ENCODE results near the gene NT5DC4.

NT5DC4 gene

DNA sequence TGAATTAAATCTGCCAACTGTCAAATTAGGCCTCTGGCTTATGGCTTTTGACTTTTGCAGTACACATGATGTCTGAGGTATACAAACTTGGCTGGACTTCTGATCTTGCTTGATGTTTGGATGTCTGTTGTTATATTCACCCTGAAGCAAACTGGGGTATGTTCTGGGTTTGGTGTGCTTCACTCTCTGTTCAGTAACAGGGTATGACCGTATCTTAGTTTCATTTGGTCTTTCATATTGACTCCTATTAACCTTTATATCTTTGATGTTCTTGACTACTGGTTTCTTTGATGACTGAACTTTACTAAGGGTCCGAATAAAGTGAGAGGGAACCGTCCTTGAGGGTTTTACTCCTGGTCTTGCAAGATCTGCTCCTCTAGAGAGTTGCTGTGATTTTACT, 35.4 kb downstream of the NT5DC4 start:
- no peak for DNase-seq

DNA sequence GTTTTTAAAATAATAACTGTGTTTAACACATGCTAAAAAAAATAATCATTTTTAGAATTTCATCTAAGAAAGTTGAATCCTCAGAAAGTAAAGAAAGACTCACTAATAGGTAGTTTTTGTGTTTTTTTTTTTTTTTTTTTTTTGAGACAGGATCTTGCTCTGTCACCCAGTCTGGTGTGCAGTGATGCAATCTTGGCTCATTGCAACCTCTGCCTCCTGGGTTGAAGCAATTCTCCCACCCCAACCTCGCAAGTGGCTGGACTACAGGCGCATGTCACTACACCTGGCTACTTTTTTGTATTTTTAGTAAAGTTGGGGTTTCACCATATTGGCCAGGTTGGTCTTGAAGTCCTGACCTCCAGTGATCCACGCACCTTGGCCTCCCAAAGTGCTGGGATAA, 36.4 kb downstream of the NT5DC4 start:
- DNase-seq = no peak

DNA sequence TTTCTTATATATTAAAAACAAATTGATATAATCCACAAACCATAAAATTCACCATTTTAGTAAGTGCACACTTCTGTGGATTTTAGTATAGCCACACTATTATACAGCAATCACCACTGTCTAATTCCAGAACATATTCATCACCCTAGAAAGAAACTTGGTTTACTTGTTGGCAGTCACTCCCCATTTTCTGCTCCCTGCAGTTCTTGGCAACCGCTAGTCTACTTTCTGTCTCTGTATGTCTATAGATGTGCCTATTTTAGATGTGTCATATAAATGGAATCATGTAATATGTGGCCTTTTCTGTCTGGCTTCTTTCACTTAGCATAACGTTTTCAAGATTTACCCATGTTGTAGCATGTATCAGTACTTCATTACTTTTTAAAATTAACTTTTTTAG, 37.9 kb downstream of the NT5DC4 start:
- DNase-seq = no peak

DNA sequence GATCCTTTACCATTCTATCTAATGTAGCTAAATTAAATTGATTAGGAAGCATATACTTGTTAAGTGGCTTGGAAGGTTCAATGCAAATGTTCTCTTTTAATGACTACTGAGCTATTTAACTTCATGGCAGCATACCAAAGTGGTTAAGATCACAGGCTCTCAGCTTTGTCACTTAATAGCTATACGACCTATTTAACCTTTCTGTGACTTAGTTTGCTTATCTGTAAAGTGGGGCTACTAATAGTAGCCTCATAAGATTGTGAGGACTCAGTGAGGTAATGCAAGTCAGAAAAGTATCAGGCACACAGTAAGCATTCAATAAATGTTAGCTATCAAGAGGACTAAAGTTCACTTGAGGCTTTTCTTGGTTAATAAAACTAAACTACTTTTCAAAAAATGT, 39.3 kb downstream of the NT5DC4 start:
- no peak for DNase-seq

DNA sequence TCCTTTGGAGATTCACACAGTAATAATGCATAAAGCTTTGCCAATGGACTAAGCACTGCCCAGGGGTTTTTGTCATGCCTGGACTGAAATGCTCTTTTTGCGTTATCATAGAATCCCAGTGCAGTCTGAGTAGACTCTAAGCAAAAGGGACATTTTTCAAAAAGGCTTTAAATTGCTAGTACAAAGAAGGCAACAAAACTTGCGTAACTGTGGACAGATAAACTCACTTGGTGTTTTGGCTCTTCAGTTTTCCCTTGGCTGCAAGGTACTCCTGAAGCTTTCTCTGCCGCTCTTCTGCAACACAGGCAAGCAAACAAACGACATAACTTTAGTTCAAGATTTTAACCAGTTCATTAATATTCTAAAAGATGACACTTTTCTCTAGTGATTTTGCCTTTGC, 41.5 kb downstream of the NT5DC4 start:
- no peak for DNase-seq

DNA sequence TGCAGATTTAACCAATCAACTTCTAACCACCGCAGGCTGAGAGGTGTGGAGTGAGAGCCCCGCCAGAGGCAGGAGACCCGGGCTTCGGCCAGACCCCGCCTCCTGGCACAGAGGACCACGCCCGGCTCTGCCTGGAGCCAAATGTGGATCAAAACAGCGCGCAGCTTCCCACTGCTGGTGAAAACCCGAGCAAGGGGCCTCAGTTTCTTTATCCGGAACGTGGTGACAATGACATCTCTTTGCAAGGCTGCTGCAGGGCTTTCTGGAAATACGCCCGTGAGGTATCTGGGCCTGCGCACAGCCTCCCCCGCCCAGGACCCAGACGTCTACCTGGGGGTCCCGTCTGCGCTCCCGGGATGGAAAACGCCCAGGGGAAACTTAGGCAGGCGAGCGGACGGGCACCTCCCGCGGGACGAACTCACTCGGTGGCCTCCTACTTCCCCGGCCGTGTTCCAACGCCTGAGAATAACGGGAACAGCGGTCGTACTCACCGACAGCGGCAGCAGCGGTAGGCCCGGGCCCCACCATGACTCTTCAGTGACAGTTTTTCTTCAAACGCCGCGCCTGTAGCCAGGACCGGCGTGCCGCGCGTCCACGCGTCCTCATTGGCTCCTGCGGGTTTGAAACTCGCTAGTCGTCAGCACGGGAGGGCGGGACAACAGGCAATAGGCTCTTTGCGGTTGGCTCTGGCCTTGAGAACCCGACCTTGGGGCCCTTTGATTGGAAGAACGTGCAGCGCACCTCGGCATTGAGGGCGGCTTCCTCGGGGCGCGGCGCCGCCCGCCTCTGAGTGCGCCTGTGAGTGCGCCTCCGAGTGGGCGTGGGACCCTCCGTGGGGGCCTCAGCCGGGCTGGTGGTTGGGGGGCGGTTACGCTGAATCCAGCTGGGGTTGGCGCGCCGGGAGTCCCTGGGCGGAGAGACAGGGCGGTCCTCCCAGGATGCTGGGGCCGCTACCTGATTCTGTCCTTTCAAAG, 43.5 kb downstream of the NT5DC4 start, which contains the start of gene CKAP2L:
Gene CKAP2L (minus strand): TSS at position 539 of the 974 bp plus-strand sequence. CDS start 11 bp downstream, at position 528.
- DNase-seq = peak; percentile 95

DNA sequence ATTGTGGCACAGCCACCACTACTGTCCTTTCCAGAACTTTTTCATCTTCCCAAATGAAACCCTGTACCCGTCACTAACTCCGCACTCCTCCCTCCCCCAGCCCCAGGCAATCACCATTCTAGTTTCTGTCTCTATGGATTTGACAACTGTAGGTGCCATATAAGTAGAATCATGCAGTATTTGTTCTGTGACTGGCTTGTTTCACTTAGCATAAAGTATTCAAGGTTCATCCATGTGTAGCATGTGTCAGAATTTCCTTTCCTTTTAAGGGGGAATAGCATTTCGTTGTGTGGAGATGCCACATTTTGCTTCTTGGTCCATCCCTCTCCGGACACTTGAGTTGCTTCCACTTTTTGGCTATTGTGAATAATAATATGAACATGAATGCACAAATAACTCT, 44.4 kb downstream of the NT5DC4 start:
- DNase-seq = no peak

DNA sequence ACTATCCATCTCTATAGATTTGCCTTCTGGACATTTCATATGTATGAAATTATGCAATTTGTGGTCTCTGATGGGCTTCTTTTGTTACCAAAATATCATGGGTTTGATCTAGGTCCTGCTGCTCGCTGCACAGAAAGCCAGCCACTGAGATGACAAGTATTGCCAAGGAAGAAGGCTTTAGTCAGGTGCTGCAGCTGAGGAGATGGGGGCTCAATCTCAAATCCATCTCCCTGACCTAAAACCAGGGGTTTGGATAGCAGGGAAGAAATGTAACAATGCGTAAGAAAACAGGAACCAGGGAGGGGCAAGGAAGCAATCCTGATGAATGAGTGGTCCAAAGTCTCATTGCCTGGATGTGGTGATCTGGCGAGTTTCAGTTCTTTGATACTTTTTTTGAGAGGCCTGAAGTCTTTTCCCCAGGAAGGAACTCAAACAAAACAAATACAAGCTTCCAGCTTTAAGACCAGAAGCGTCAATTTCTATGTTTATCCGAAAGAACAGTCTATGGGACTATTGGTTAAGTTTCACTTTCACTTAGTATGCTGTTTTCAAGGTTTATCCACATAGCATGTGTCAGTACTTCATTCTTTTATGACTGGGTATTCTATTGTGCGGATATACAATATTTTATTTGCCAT, 47.0 kb downstream of the NT5DC4 start:
- no peak for DNase-seq

DNA sequence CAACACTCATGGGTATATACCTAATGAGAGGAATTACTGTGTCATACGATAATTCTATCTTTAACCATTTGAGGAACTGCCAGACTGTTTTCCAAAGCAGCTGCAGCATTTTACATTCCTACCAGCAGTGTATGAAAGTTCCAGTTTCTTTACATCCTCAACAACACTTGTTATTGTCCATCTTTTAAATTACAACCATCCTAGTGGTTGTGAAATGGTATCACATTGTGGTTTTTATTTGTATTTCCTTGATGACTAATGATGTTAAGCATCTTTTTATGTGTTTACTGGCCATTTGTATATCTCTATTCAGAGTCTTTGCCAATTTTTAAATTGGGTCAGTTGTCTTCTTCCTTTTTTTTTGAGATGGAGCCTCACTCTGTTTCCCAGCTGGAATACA, 47.6 kb downstream of the NT5DC4 start:
- DNase-seq = no peak

DNA sequence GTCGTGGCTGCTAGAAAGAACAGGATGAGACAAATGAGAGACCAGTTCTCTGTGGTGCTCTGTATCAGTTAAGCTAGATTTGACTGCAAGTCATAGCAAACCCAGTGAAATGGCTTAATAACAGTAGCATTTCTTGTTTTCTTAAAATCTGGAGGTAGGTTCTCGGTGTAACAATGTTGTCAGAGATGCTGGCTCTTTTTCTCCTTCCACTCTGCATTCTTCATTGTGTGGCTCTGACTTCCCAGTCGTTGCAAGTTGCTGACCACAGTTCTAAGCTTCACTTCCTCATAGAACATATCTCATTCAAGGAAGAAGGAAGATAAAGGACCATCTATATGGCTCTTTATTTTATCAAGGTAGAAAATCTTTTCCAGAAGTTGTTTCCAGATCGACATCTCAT, 51.5 kb downstream of the NT5DC4 start:
- no peak for DNase-seq

DNA sequence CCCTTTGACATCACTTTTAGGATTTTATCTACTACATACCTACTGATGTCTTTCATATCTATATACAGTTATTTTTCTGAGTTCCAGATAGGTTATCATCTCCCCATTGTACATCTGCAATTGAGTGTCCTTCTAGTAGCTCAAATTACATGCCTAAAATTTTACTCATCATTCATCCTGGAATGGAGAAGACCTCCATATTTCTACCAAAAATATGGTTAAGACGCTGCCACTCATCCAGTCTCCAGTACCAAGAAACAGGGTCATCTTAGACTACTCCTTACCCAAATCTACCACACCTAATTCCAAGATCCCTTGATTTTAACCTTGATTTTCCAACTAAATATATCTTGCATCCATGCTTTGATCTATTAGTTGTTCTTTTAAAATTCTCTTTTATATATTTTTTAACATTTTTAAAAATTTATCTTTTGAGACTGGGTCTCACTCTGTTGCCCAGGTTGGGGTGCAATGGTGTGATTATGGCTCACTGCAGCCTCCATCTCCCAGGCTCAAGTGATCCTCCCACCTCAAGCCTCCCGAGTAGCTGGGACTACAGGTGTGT, 52.2 kb downstream of the NT5DC4 start:
- DNase-seq = no peak

DNA sequence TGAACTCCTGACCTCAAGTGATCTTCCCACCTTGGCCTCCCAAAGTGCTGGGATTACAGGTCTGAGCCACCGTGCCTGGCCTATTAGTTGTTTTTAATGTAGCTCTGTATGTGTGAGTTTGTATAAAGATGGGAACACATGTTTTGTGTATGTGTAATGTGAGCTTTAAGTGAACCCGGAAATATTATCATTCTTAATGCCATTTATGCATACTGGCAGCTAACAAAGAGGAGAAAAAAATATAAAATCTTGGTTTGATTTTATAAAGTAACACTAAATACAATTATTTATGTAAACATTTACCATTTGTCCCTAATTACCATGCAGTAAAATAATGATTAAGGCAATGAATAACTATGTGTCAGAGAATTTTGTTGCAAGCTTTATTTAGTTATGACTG, 52.7 kb downstream of the NT5DC4 start:
- no peak for DNase-seq

DNA sequence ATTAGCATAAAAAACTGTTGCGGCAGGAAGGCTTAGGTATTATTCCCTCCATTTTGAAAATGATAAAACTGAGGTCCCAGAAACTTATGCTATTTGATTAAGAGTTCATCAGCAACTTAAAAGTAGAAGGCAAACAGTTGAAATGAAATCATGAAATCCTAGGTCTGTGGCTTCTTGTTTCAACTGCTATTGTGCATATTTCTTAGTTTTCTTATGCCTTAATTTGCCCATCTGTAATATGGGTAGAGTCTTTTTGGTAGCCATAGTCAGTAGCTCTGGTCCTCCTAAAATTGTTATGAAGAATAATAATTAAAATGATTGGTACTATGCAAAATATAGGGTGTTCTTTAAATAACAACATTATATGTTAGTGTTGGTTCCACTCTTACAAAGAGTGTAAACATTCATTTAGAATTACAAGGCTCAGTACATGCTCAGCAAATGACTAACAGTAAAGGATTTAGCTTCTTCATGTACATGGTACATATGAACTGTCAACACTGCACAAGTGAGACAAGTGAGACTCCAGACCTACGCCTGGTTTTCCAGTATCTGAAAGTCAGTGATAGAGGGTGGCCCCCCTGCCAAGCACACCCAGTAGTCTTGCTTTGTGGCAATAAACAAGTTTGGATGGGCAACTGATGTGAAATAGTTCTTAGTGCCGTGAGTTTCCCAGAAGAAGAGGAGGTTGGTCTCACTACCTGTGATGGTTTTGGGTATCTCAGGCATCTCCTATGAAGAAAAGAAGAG, 53.9 kb downstream of the NT5DC4 start:
- DNase-seq = no peak

DNA sequence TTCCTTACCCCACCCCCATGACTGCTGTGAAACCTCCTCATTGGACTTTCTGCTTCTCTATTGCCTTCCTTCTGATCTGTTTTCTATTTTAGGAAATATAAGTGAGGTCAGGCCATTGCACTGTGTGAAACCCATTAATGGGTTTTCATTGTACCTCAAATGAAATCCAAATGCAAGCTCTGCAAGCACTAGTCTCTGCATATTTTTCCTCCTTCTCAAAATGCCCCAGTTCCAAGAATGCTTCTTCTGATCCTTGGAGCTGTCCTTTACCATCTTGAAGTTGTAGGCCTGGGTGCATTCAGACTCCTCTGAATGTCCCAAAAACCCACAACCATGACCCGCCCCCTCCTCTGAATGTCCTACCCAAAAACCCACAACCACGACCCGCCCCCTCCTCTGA, 55.3 kb downstream of the NT5DC4 start:
- DNase-seq = no peak

DNA sequence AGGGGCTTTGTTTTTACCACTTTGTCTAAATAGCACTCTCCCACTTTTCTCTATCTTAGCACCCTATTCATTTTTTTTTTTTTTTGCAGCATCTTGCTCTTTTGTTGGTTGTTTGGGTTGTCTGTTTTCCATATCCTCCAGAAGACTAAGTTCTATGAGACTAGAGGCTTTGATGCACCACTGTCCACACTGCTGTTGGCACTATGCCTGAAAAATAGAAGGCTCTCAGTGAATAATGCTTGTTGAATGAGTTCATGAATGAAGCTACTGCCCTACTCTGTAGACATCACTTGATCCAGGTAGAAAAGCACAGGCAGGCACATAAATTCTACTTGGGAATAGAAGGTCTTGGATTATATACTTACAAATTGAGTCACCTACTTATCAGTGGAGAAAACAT, 56.2 kb downstream of the NT5DC4 start:
- DNase-seq = no peak

DNA sequence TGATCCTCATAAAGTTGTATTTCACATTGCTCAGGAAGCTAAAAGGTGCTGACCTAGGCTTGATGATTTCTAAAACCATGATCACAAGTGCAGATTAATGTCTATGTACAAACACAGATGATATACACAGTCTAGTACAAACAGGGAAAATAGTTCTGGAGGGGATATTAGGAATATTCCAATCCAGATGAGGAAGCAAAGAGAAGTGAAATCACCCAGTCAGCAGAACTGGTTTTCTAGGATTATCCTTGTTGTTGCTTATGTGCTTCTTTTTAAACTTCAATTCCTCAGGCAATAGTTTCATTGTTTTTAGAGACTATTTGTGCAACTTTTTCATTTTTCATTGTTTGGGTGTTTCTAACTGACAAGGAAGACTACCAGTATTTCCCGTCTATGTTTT, 58.8 kb downstream of the NT5DC4 start:
- DNase-seq = no peak

DNA sequence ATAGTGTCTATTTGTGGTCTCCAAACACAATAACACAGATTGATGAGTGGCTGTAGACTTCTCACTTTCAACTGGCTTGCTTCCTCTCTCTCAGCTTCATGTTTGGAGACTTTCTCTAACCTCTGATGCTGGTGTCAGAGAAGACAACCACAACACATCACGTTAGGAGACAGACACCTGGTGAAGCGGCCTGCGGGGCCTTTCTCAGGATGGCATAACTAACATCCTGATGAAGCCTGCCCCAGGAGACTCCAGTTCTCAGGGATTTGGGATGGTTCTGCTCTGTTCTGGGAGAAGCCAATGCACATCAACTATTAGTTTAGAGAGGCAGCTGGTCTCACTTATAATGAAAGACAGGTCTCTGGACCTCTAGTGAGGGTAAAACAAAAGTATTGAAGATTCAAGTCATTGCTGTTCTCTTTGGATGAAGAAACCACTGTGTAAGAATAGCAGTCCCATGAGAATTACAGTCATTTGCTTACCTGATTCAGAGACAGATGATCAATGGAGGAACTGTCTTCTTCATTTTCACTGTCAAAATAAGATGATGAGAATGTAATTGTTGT, 61.5 kb downstream of the NT5DC4 start:
- no peak for DNase-seq

DNA sequence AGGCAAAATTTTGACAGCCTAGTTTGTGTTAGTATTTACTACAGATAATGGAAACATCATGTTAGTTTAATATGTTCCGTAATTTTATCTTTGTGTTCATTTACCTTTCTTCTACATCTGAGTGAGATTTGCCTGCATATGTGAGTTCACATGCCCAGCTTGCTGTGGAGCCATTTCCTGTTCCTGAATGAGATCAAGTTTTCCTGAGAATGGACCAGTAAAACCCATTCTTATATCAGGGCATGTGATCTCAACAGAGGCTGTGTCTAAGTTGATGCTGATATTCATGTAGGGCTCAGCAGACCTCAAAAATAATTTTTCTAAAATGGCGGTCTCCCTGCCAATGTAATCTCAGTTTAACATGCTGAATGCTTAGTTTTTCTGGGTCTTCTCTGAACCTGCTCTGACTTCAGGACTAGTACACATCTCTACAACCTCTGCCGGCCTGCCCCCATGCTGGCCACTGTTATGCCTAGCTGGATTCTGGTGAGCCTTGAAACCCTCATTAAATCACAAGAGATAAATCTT, 62.4 kb downstream of the NT5DC4 start:
- no peak for DNase-seq

DNA sequence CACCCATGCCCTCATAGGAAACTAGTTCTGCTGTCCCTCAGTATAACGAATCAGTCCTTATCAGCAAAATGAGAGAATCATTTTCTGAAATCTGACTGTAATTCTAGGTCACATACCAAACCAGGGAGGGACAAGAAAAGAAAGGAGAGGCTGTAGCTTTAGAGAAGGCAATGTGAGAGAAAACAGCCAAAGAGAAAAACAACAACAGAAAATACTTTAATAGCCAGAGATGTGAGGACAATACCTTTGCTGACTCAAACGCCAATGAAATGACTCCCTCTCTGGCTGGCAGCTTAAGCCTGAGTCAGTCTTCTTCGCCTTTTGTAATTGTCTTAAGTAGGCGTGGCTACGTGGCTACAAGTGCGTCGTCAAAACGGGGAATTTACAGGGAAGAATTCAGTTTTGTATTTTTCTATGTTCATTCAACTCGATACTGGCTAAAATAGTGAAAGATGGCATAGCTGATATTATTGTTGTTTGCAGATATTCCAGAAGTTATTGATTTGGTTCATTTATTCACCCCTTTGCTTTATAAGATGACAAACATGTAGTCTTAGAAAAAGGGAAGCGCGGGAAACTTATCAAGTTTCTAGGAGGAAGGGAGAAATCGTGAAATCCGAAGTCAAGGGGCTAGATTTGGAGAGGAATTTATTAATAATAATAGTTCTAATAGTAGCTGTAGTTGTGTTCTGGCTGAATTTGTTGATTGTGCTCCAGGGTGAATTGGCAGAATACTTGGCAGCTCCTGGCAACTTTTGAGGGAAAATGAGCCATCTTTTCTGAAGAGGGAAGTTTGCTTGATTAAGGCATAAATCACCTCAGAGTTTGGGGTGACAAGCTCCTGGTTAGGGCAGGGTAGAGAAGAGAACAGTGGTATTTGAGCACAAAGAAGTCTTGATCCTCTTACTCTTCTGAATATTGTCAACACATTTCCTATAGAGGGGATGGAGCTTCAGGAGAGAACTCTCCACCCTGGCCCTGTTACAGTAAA, 63.7 kb downstream of the NT5DC4 start, which contains the start of gene IL1A:
Gene IL1A (minus strand): TSS at position 295 of the 991 bp plus-strand sequence. CDS start 723 bp downstream, outside the sequence.
- DNase-seq = no peak

DNA sequence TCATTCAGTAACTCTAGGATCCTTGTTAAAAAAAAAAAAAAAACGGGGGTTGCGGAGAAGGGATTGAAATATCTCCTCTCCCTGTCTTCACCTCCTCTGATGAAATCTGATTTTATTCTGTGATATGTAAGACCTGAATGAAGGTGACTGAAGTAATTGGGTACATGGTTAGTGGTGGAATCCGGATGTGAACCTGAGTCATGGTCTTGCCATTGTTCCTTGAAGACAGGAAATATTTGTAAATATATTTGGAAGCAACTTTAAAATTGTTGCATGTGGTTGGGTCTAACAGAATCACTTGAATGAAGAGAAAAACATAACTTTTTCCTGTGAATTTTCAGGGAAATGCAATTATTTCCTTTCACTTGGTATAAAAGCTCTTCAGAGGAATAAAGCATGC, 66.5 kb downstream of the NT5DC4 start:
- DNase-seq = no peak

DNA sequence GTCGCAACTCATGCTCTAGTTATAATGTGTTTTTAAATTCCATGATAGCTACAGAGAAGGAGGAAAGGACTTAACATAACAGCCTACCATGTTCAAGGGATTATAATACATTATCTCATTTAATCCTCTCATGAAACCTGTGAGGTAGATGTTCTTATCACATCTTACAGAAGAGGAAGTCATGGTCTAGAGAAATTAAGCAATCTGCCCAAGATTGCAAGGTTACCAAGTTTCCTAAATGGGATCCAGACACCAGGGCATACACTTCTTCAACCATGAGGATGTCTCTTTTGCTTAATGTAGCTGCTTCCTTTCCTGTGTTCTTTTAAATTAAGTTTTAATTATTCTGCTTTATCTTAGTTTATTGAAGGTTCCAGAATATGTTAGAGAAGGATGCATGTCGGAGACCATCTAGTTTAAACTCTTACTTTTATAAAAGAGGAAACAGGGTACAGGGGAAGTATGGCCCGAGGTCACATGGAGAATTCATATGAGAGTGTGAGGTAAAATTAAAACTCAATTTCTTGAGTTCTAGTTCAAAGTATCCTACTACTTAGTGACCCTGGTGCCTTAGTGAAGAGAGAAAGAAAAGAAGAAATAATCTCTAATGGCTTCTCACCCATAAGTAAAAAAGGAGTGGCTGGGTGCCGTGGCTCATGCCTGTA, 67.0 kb downstream of the NT5DC4 start:
- DNase-seq = no peak

Measured in NCI-H446 treated with DMSO at 0.1 percent for 48 hours (cell line).